ENCODE data around the gene CLC. TPM values are rescaled to one million over a fixed set of nuclear protein-coding genes. Genes with fewer than 3 reads are reported as not detected.

CLC gene
- total and polyA plus RNA-seq, 8 donors, result 1.7 to 2.8 TPM; not detected in 6

DNA sequence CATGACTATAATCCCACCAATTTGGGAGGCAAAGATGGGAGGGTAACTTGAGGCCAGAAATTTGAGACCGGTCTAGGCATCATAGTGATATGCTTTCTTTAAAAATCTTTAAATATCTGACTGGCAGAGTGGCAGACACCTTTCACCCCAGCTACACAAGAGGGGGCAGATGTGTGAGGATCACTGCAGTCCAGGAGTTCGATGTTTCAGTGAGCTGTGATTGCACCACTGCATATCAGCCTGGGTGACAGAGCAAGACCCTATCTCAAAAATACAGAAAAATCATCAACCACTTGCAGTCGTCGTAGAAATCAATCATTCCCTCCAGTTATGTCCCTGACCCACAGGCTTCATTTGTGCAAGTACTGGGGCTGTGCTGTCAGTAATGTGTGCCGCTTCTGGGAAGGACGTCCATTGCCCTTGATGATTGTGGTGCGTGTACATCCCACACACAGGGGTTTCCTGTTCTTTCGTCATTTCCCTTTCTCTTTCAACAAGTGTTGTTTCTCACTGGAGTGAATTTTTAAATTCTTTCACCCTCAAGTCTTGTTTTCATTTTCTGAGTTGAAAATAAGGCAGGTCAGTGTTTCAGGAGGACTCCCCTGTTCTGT is 32.1 kb downstream of the CLC start:
- DNase-seq, result no peak
- peaks cover 0 to 17% (median 0%) of the 10 kb centered on the region in 3 donors for H3K27me3 ChIP-seq
- no peaks in the 10 kb centered on the region for H3K4me1 ChIP-seq
- no peak overlapping the region for H3K4me3 ChIP-seq
- no peak overlapping the region for H3K27ac ChIP-seq
- 66 to 75% (median 70%) methylated on average over 8 of the region's 8 CpGs for WGBS, 5 donors
- no peak for TF ChIP-seq POLR2A (IDR thresholded peaks at IDR 0.05)
- TF ChIP-seq, protein P1, sequence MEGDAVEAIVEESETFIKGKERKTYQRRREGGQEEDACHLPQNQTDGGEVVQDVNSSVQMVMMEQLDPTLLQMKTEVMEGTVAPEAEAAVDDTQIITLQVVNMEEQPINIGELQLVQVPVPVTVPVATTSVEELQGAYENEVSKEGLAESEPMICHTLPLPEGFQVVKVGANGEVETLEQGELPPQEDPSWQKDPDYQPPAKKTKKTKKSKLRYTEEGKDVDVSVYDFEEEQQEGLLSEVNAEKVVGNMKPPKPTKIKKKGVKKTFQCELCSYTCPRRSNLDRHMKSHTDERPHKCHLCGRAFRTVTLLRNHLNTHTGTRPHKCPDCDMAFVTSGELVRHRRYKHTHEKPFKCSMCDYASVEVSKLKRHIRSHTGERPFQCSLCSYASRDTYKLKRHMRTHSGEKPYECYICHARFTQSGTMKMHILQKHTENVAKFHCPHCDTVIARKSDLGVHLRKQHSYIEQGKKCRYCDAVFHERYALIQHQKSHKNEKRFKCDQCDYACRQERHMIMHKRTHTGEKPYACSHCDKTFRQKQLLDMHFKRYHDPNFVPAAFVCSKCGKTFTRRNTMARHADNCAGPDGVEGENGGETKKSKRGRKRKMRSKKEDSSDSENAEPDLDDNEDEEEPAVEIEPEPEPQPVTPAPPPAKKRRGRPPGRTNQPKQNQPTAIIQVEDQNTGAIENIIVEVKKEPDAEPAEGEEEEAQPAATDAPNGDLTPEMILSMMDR (IDR thresholded peaks at IDR 0.05), result no peak
- TF ChIP-seq POLR2AphosphoS5 (IDR thresholded peaks at IDR 0.05), result no peak
- no peak for TF ChIP-seq EP300 (IDR thresholded peaks at IDR 0.05)
- H3K9me3 ChIP-seq, result no peaks in the 10 kb centered on the region
- intact Hi-C loops (cut with DNase I; ENCODE audit: low total_unique reads), result no loop called here
- no peaks in the 10 kb centered on the region for H3K36me3 ChIP-seq

DNA sequence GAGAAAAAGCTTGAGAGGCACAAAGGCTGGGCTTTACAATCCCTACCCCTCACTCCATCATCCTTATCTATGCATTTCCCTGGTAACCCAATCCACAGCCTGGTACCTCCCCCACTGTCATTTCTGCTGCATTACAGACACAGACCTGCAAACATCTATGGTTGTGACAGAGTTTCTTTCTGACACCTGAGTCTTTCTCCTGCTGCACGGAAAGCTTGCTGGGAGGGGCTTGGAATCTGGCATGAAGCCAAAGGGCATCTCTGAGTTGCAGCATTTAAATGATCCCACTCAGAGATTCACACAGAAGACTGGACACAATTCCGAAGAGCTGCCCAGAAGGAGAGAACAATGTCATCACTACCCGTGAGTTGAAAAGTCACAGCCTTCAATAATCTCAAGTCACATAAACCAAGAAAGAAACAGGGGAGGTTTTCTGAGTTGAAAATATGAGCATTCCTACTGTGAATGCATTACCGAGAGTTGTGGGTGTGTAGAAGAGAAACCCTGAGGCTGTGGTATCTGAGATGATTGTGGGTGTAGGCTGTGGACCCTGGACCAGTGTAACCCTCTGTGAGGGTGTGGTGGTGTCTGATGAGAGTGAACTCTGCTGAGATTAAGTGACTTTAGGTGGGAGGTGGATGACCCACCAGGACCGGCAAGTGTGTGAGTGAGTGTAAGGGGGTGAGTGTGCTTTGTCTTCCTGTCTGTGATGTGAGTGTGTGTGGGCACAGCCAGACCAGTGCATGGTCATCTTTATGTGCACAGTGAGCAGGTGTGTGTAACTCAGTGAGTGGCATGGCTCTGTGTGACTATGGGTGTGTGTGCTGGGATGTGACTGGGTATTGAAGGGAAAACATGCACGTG is 33.4 kb downstream of the CLC start, which contains the start of gene LGALS14:
LGALS14 (plus strand) TSS at position 301 of the 864 bp plus-strand sequence; CDS start at position 349, 48 bp downstream.
- intact Hi-C loops (cut with DNase I; ENCODE audit: low total_unique reads), result no loop called here
- no peak within 1 kb of the TSS for H3K4me3 ChIP-seq
- no peaks in the 10 kb centered on the region for H3K36me3 ChIP-seq
- 29 to 43% (median 41%) methylated on average over 6 of the region's 6 CpGs for WGBS, 5 donors
- no peak within 1 kb of the TSS for H3K27ac ChIP-seq
- no peaks in the 10 kb centered on the region for H3K4me1 ChIP-seq
- TF ChIP-seq POLR2AphosphoS5 (IDR thresholded peaks at IDR 0.05) (no peak), POLR2A (IDR thresholded peaks at IDR 0.05) (no peak), EP300 (IDR thresholded peaks at IDR 0.05) (no peak)
- TF ChIP-seq, protein P1 (IDR thresholded peaks at IDR 0.05), result no peak
- peaks cover 0 to 20% (median 0%) of the 10 kb centered on the region in 3 donors for H3K27me3 ChIP-seq
- H3K9me3 ChIP-seq, result no peaks in the 10 kb centered on the region
- no peak for DNase-seq

DNA sequence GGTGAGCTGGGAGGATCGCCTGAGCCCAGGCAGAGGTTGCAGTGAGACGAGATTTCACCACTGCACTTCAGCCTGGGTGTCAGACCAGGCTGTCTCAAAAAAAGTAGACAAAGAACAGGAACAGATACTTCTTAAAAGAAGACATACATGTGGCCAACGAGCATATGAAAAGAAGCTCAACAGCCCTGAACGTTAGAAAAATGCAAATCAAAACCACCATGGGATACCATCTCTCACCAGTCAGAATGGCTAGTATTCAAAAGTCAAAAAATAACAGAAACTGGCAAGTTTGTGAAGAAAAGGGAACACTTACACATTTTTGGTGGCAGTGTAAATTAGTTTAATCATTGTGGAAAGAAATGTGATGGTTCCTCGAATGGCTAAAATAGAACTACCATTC is 36.5 kb downstream of the CLC start:
- Histone ChIP-seq H3K4me1 (no peaks in the 10 kb centered on the region), H3K36me3 (no peaks in the 10 kb centered on the region), H3K27me3 (peaks cover 0 to 33% (median 0%) of the 10 kb centered on the region in 3 donors), H3K9me3 (no peaks in the 10 kb centered on the region), H3K4me3 (no peak overlapping the region), H3K27ac (no peak overlapping the region)
- intact Hi-C loops (cut with DNase I; ENCODE audit: low total_unique reads), result no loop called here
- no peak for TF ChIP-seq POLR2AphosphoS5 (IDR thresholded peaks at IDR 0.05)
- TF ChIP-seq, protein P1 (IDR thresholded peaks at IDR 0.05), result no peak
- no peak for TF ChIP-seq POLR2A (IDR thresholded peaks at IDR 0.05)
- TF ChIP-seq EP300 (IDR thresholded peaks at IDR 0.05), result no peak
- DNase-seq, result no peak
- WGBS, 5 donors, result 66 to 79% (median 72%) methylated on average over 5 of the region's 5 CpGs

DNA sequence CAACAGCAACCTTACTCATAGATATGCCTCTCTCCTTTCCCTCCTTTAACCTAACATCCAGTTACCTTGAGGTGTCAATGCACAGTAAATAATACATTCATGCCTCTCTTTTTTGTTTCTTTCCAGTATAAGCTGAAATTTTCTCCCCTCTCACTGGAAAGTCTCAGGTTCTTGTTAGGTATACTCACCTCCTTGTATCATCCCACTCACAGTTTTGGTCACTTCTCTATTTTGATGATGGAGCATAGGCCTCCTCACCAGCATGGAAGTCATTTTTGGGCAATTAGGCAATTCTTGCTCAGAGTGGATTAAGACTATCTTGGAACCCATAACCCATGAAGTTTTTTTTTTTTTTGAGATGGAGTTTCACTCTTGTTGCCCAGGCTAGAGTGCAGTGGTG is 39.3 kb downstream of the CLC start:
- H3K9me3 ChIP-seq, result no peaks in the 10 kb centered on the region
- no peak overlapping the region for H3K4me3 ChIP-seq
- H3K27ac ChIP-seq, result no peak overlapping the region
- no peak for DNase-seq
- intact Hi-C loops (cut with DNase I; ENCODE audit: low total_unique reads), result no loop called here
- TF ChIP-seq EP300 (IDR thresholded peaks at IDR 0.05) (no peak), POLR2A (IDR thresholded peaks at IDR 0.05) (no peak), POLR2AphosphoS5 (IDR thresholded peaks at IDR 0.05) (no peak)
- TF ChIP-seq, protein P1 (IDR thresholded peaks at IDR 0.05), result no peak
- H3K36me3 ChIP-seq, result no peaks in the 10 kb centered on the region
- peaks cover 0 to 47% (median 0%) of the 10 kb centered on the region in 3 donors for H3K27me3 ChIP-seq
- H3K4me1 ChIP-seq, result no peaks in the 10 kb centered on the region
